Neural cell (in vitro differentiated cells): Measurements from ENCODE around the gene AQP6. TPM values are rescaled to one million over a fixed set of nuclear protein-coding genes. Genes with fewer than 3 reads are reported as not detected.

ENCODE experiments used
- H2AFZ ChIP-seq: fragments of 200-600, 300-800 bp; sonication (generic), shearing (Covaris generic); 2 replicates; pipeline ENCODE4 v1.6.0; 2014; ENCODE audit warnings: low read depth, mild to moderate bottlenecking, antibody characterized with exemption, low read length, moderate library complexity
- H3F3A ChIP-seq: fragments of 200-600 bp; shearing (Covaris generic); 2 replicates; pipeline ENCODE4 v1.6.1; 2016; ENCODE audit warnings: mild to moderate bottlenecking, moderate library complexity, mixed read lengths, antibody characterized with exemption, low read length; ENCODE audit not compliant: insufficient read depth, poor library complexity, severe bottlenecking
- H3K27ac ChIP-seq: fragments of 200-600, 300-800 bp; sonication (generic), shearing (Covaris generic); 2 replicates; pipeline ENCODE4 v1.5.1; 2014; ENCODE audit warnings: mild to moderate bottlenecking, low read length, moderate library complexity
- H3K27me3 ChIP-seq: fragments of 300-800, 200-600 bp; sonication (generic), shearing (Covaris generic); 2 replicates; pipeline ENCODE4 v1.6.0; 2014; ENCODE audit warnings: mild to moderate bottlenecking, low read depth, low read length, moderate library complexity; ENCODE audit not compliant: insufficient read depth
- H3K36me3 ChIP-seq: fragments of 300-800, 200-600 bp; sonication (generic), shearing (Covaris generic); 2 replicates; pipeline ENCODE4 v1.5.1; 2014; ENCODE audit warnings: mild to moderate bottlenecking, antibody characterized with exemption, low read length, moderate library complexity; ENCODE audit not compliant: insufficient read depth
- H3K4me2 ChIP-seq: fragments of 300-800, 200-600 bp; sonication (generic), shearing (Covaris generic); 2 replicates; pipeline ENCODE4 v1.6.0; 2014; ENCODE audit warnings: mild to moderate bottlenecking, low read length
- H3K4me3 ChIP-seq: fragments of 300-800, 200-600 bp; sonication (generic), shearing (Covaris generic); 2 replicates; pipeline ENCODE4 v1.5.1; 2014; ENCODE audit warnings: mild to moderate bottlenecking, low read length, moderate library complexity
- H3K79me2 ChIP-seq: fragments of 200-600 bp; shearing (Covaris generic); replicated peaks from 2 replicates; pipeline ENCODE4 v1.6.0; 2014; ENCODE audit warnings: mild to moderate bottlenecking, low read length, moderate library complexity; ENCODE audit not compliant: insufficient read depth
- H3K9ac ChIP-seq: fragments of 300-800, 200-600 bp; sonication (generic), shearing (Covaris generic); 2 replicates; pipeline ENCODE4 v1.6.1; 2016; ENCODE audit warnings: mild to moderate bottlenecking, low read length, mixed read lengths
- H3K9me2 ChIP-seq: fragments of 200-600 bp; shearing (Covaris generic); 2 replicates; pipeline ENCODE4 v1.6.1; 2016; ENCODE audit warnings: mild to moderate bottlenecking, low read length, mixed read lengths; ENCODE audit not compliant: insufficient read depth
- H3K9me3 ChIP-seq: fragments of 200-600, 300-800 bp; sonication (generic), shearing (Covaris generic); 2 replicates; pipeline ENCODE4 v1.6.1; 2016; ENCODE audit warnings: mild to moderate bottlenecking, mixed run types, low read length, moderate library complexity, mixed read lengths
- H4K20me1 ChIP-seq: fragments of 200-600 bp; shearing (Covaris generic); 2 replicates; pipeline ENCODE4 v1.6.1; 2016; ENCODE audit warnings: mild to moderate bottlenecking, mixed run types; ENCODE audit not compliant: insufficient read depth
- EP300 ChIP-seq: fragments of 450-650 bp; conservative IDR thresholded peaks from 2 replicates; pipeline ENCODE4 v1.6.1; 2014; ENCODE audit warnings: antibody characterized with exemption, mild to moderate bottlenecking, moderate library complexity; ENCODE audit not compliant: poor library complexity, severe bottlenecking
- EZH2 ChIP-seq: fragments of 200-600, 300-800 bp; shearing (Covaris generic), sonication (generic); IDR thresholded peaks from 2 replicates; pipeline ENCODE4 v1.6.1; 2014; ENCODE audit warnings: antibody characterized with exemption, low read length, borderline replicate concordance, mild to moderate bottlenecking; ENCODE audit not compliant: insufficient read depth, poor library complexity, severe bottlenecking
- MXI1 ChIP-seq: fragments of 450-650 bp; conservative IDR thresholded peaks from 2 replicates; pipeline ENCODE4 v1.6.1; 2014; ENCODE audit warnings: antibody characterized with exemption, mild to moderate bottlenecking; ENCODE audit not compliant: poor library complexity, severe bottlenecking
- POLR2AphosphoS5 ChIP-seq: IDR thresholded peaks from 2 replicates; pipeline ENCODE4 v1.6.1; 2012
- RAD21 ChIP-seq: fragments of 450-650 bp; conservative IDR thresholded peaks from 2 replicates; pipeline ENCODE4 v1.6.1; 2014; ENCODE audit warnings: antibody characterized with exemption, mild to moderate bottlenecking, moderate library complexity
- SMC3 ChIP-seq: fragments of 450-650 bp; conservative IDR thresholded peaks from 2 replicates; pipeline ENCODE4 v1.6.1; 2014; ENCODE audit warnings: antibody characterized with exemption, mild to moderate bottlenecking, moderate library complexity; ENCODE audit not compliant: poor library complexity
- TAF1 ChIP-seq: IDR thresholded peaks from 2 replicates; pipeline ENCODE4 v1.6.1; 2012; ENCODE audit warnings: low read depth
- polyA plus RNA-seq: library from polyadenylated mRNA; depleted of rRNA; stranded (reverse); fragments of >200 nt; gene quantifications from 2 replicates; pipeline ENCODE4 v1.2.3, GENCODE V29; 2014
- TF ChIP-seq, protein P1 (sequence below): IDR thresholded peaks from 2 replicates; pipeline ENCODE4 v1.6.1; 2012; ENCODE audit warnings: borderline replicate concordance
- TF ChIP-seq, protein P2 (sequence below): fragments of 450-650 bp; IDR thresholded peaks from 2 replicates; pipeline ENCODE4 v1.5.1; 2014; ENCODE audit warnings: antibody characterized with exemption, mild to moderate bottlenecking, moderate library complexity; ENCODE audit not compliant: poor library complexity, severe bottlenecking

Gene AQP6
- polyA plus RNA-seq, 1 donor from 2014 or later = not detected

DNA sequence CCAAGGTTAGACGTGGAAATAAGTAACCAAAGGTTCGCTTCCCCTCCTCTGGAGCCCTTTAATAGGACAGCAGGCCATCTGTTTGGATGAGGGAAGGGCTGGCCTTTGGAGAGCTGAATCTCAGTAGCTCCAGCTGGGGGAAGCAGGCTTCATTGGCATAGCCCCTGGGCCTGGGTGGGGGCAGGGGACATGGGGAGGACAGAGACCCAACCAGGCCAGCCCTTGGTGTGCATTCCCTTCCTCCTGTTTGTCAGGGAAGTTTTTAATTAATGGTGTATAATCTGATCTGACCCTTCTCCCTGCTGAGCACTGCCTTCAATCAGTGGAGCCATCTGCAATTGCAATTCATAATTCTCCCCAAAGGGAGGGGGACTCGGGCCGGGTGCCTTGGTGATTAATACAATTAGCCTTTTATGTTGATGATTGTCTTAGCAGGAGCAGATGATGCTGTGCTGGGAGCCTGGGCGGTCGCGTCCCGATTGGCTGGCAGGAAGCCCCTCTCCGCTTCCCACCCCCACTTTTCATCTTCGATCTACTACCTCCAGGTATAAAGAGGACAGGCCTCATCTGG is 6.4 kb downstream of the AQP6 start:
- Histone ChIP-seq H3F3A (no peaks in the 10 kb centered on the region), H3K9me2 (no peaks in the 10 kb centered on the region), H3K9ac (no peak overlapping the region), H3K36me3 (no peaks in the 10 kb centered on the region), H3K4me2 (no peak overlapping the region), H3K9me3 (no peaks in the 10 kb centered on the region), H4K20me1 (no peaks in the 10 kb centered on the region), H3K27ac (no peak overlapping the region), H3K79me2 (no peaks in the 10 kb centered on the region), H2AFZ (no peak overlapping the region), H3K27me3 (no peaks in the 10 kb centered on the region), H3K4me3 (no peak overlapping the region)
- no peak for TF ChIP-seq MXI1
- TF ChIP-seq, protein P1, sequence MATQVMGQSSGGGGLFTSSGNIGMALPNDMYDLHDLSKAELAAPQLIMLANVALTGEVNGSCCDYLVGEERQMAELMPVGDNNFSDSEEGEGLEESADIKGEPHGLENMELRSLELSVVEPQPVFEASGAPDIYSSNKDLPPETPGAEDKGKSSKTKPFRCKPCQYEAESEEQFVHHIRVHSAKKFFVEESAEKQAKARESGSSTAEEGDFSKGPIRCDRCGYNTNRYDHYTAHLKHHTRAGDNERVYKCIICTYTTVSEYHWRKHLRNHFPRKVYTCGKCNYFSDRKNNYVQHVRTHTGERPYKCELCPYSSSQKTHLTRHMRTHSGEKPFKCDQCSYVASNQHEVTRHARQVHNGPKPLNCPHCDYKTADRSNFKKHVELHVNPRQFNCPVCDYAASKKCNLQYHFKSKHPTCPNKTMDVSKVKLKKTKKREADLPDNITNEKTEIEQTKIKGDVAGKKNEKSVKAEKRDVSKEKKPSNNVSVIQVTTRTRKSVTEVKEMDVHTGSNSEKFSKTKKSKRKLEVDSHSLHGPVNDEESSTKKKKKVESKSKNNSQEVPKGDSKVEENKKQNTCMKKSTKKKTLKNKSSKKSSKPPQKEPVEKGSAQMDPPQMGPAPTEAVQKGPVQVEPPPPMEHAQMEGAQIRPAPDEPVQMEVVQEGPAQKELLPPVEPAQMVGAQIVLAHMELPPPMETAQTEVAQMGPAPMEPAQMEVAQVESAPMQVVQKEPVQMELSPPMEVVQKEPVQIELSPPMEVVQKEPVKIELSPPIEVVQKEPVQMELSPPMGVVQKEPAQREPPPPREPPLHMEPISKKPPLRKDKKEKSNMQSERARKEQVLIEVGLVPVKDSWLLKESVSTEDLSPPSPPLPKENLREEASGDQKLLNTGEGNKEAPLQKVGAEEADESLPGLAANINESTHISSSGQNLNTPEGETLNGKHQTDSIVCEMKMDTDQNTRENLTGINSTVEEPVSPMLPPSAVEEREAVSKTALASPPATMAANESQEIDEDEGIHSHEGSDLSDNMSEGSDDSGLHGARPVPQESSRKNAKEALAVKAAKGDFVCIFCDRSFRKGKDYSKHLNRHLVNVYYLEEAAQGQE = no peak
- no peak for TF ChIP-seq RAD21
- no peak for TF ChIP-seq EZH2
- TF ChIP-seq EP300 = no peak
- no peak for TF ChIP-seq POLR2AphosphoS5
- no peak for TF ChIP-seq TAF1
- TF ChIP-seq, protein P2, sequence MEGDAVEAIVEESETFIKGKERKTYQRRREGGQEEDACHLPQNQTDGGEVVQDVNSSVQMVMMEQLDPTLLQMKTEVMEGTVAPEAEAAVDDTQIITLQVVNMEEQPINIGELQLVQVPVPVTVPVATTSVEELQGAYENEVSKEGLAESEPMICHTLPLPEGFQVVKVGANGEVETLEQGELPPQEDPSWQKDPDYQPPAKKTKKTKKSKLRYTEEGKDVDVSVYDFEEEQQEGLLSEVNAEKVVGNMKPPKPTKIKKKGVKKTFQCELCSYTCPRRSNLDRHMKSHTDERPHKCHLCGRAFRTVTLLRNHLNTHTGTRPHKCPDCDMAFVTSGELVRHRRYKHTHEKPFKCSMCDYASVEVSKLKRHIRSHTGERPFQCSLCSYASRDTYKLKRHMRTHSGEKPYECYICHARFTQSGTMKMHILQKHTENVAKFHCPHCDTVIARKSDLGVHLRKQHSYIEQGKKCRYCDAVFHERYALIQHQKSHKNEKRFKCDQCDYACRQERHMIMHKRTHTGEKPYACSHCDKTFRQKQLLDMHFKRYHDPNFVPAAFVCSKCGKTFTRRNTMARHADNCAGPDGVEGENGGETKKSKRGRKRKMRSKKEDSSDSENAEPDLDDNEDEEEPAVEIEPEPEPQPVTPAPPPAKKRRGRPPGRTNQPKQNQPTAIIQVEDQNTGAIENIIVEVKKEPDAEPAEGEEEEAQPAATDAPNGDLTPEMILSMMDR = no peak
- no peak for TF ChIP-seq SMC3

DNA sequence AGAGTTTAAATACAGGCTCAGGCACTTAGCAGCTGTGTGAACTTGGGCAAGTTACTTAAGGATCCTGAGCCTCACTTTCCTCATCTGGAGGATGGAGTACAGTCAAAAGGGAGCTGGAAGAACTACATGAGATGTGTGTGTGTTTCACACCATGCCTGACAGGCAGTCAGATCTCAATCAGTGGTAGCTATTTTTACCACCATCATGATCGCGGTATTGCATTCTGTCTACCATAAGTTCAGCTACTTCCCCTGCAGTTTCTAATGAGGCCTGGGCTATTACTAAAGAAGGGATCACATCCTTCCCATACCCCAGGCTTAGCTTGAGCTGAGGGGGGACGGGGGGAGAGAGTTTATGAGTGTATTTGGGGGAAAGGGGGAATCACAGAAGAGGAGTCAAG is 7.0 kb downstream of the AQP6 start:
- Histone ChIP-seq H3K27ac (no peak overlapping the region), H4K20me1 (no peaks in the 10 kb centered on the region), H3K9me3 (no peaks in the 10 kb centered on the region), H3K27me3 (no peaks in the 10 kb centered on the region), H3K4me3 (no peak overlapping the region), H3K36me3 (no peaks in the 10 kb centered on the region), H3F3A (no peaks in the 10 kb centered on the region), H3K9me2 (no peaks in the 10 kb centered on the region), H2AFZ (no peak overlapping the region), H3K9ac (no peak overlapping the region), H3K4me2 (no peak overlapping the region), H3K79me2 (no peaks in the 10 kb centered on the region)
- TF ChIP-seq, protein P2 = no peak
- TF ChIP-seq RAD21 = no peak
- no peak for TF ChIP-seq EP300
- TF ChIP-seq POLR2AphosphoS5 = no peak
